Endothelial cell of umbilical vein (primary cell): ENCODE results near the gene MARS1. TPM values are rescaled to one million over a fixed set of nuclear protein-coding genes. Genes with fewer than 3 reads are reported as not detected.

Source experiments
- BruUV-seq: library from RNA; stranded (reverse); fragments of 400-500 nt; replicated peaks from 2 replicates; lab custom pipeline; 2021; lab: Mats Ljungman, UMichigan
- CTCF ChIA-PET: fragments of 300-600, 350-600 bp; sonication (Branson Sonifier 250); formaldehyde crosslinking; loops from one replicate; lab custom pipeline; 2021; ENCODE audit warnings: antibody characterized with exemption, inconsistent platforms; lab: Charles Lee
- POLR2A ChIA-PET: fragments of 300-600, 350-600 bp; sonication (Branson Sonifier 250); formaldehyde crosslinking; loops from one replicate; lab custom pipeline; 2021; ENCODE audit warnings: antibody characterized with exemption, inconsistent platforms; lab: Charles Lee
- DNase-seq: peaks from one replicate; pipeline ENCODE4 v3.0.0-alpha.2; 2011; ENCODE audit warnings: low read depth, low spot score
- FAIRE-seq: peaks from 2 replicates; lab custom pipeline; 2011; peaks lifted over from hg19 to GRCh38; lab: Jason Lieb, UNC
- H2AFZ ChIP-seq: 2 replicates; pipeline ENCODE4 v1.6.0; 2012; ENCODE audit warnings: low read depth, low read length, control low read depth, inconsistent platforms
- H3K27ac ChIP-seq: 2 replicates; pipeline ENCODE4 v1.5.1; 2011; ENCODE audit warnings: low read depth, mild to moderate bottlenecking, control low read depth, low read length, moderate library complexity; ENCODE audit not compliant: insufficient read depth
- H3K27me3 ChIP-seq, 2 experiments: 2 replicates each; pipeline versions ENCODE4 v1.6.0 to v1.6.1; 2011; ENCODE audit warnings: low read length in 2 of 2, mixed read lengths in 1 of 2; ENCODE audit not compliant: control insufficient read depth in 2 of 2, insufficient read depth in 2 of 2
- H3K36me3 ChIP-seq, 2 experiments: 2 replicates in 1 of 2; 3 replicates in 1 of 2; pipeline ENCODE4 v1.5.1; 2011; ENCODE audit warnings: low read length in 2 of 2, mild to moderate bottlenecking in 1 of 2, moderate library complexity in 1 of 2; ENCODE audit not compliant: control insufficient read depth in 2 of 2, insufficient read depth in 2 of 2; ENCODE audit errors: extremely low read depth in 1 of 2
- H3K4me1 ChIP-seq: 3 replicates; pipeline ENCODE4 v1.5.1; 2011; ENCODE audit warnings: mild to moderate bottlenecking, low read length; ENCODE audit not compliant: control insufficient read depth, insufficient read depth; ENCODE audit errors: extremely low read depth
- H3K4me2 ChIP-seq: 2 replicates; pipeline ENCODE4 v1.6.1; 2011; ENCODE audit warnings: low read length, control low read depth, mixed read lengths; ENCODE audit not compliant: insufficient read depth
- H3K4me3 ChIP-seq, 3 experiments: fragments of 200-600 bp in 1 of 3; sonication (generic), shearing (Covaris generic) in 1 of 3; replicated peaks in 1 of 3; 2 replicates each; pipeline ENCODE4 v1.5.1; 2011 to 2016; ENCODE audit warnings: control low read depth in 3 of 3, low read length in 3 of 3, mild to moderate bottlenecking in 2 of 3, inconsistent platforms in 1 of 3, low read depth in 1 of 3, moderate library complexity in 1 of 3; ENCODE audit not compliant: insufficient read depth in 1 of 3
- H3K79me2 ChIP-seq: 2 replicates; pipeline ENCODE4 v1.6.0; 2012; ENCODE audit warnings: low read length, inconsistent platforms; ENCODE audit not compliant: control insufficient read depth, insufficient read depth
- H3K9ac ChIP-seq: replicated peaks from 2 replicates; pipeline ENCODE3; 2011; ENCODE audit warnings: low read length, control low read depth; ENCODE audit not compliant: insufficient read depth; ENCODE audit errors: extremely low read depth
- H3K9me1 ChIP-seq: replicated peaks from 3 replicates; pipeline ENCODE4 v1.6.0; 2011; ENCODE audit warnings: mild to moderate bottlenecking, low read length; ENCODE audit not compliant: control insufficient read depth, insufficient read depth; ENCODE audit errors: extremely low read depth
- H3K9me3 ChIP-seq: replicated peaks from 2 replicates; pipeline ENCODE4 v1.5.1; 2012; ENCODE audit warnings: low read length, inconsistent platforms; ENCODE audit not compliant: control insufficient read depth, insufficient read depth
- H4K20me1 ChIP-seq: replicated peaks from 2 replicates; pipeline ENCODE3; 2011; ENCODE audit warnings: mild to moderate bottlenecking, low read length; ENCODE audit not compliant: control insufficient read depth, insufficient read depth; ENCODE audit errors: extremely low read depth
- CTCF ChIP-seq, 2 donors: IDR thresholded peaks; 1 replicate in 1 of 2; 2 replicates in 1 of 2; pipeline ENCODE4 v1.5.1; 2011; ENCODE audit warnings: low read length in 2 of 2, mild to moderate bottlenecking in 2 of 2, moderate library complexity in 2 of 2, control low read depth in 1 of 2, inconsistent platforms in 1 of 2, low read depth in 1 of 2; ENCODE audit not compliant: insufficient read depth in 1 of 2; ENCODE audit errors: extremely low read depth in 1 of 2
- FOS ChIP-seq: IDR thresholded peaks from 2 replicates; pipeline ENCODE4 v1.6.1; 2011; ENCODE audit warnings: mild to moderate bottlenecking, low read length, moderate library complexity, borderline replicate concordance; ENCODE audit not compliant: insufficient read depth
- GATA2 ChIP-seq: IDR thresholded peaks from 2 replicates; pipeline ENCODE4 v1.7.0; 2011; ENCODE audit warnings: low read depth, mild to moderate bottlenecking, moderate library complexity, mixed read lengths, low read length; ENCODE audit not compliant: insufficient read length, insufficient read depth
- MAX ChIP-seq: IDR thresholded peaks from 2 replicates; pipeline ENCODE4 v1.6.1; 2011; ENCODE audit not compliant: insufficient read depth, insufficient read length
- POLR2A ChIP-seq: IDR thresholded peaks from 2 replicates; pipeline ENCODE4 v1.6.1; 2012; ENCODE audit warnings: low read depth, mild to moderate bottlenecking, control low read depth, low read length
- dilution Hi-C: fragments of 300-500 bp; cut with MboI; formaldehyde crosslinking; loops from one replicate; pipeline ENCODE4 v1.15.0; 2019; ENCODE audit warnings: low sequenced_read_pairs; ENCODE audit not compliant: extremely low pct_ligation_motif_present
- intact Hi-C: fragments of 100-400 bp; cut with micrococcal nuclease; formaldehyde crosslinking; loops from one replicate; pipeline ENCODE4 v1.10.0; 2022
- polyA plus RNA-seq, 4 experiments: library from polyadenylated mRNA; depleted of rRNA in 3 of 4; stranded (reverse) in 3 of 4; unstranded in 1 of 4; fragments of >200 nt; gene quantifications; 2 replicates each; pipeline versions ENCODE4 v1.2.1 to v1.2.3, GENCODE V29; 2011 to 2012; ENCODE audit warnings: missing spikeins in 1 of 4
- total RNA-seq: library from RNA; stranded (reverse); gene quantifications from 2 replicates; pipeline ENCODE4 v1.2.3, GENCODE V29; 2021

MARS1 gene
- total and polyA plus RNA-seq, 2 donors (not counting 3 experiments of a cell fraction or from before 2014, with no cell fraction given): 118 to 212 TPM

GRCh38 chr12:57496822-57497221, 9.0 kb downstream of the MARS1 start:
- Histone ChIP-seq H3K27ac (no peak overlapping the region), H3K79me2 (no peaks in the 10 kb centered on the region), H4K20me1 (no peaks in the 10 kb centered on the region), H3K4me3 (no peak overlapping the region), H2AFZ (no peak overlapping the region), H3K9me1 (no peaks in the 10 kb centered on the region), H3K36me3 (peaks cover 26 to 28% of the 10 kb centered on the region in 2 experiments), H3K9ac (no peak overlapping the region), H3K27me3 (no peaks in the 10 kb centered on the region), H3K4me2 (no peak overlapping the region), H3K9me3 (no peaks in the 10 kb centered on the region), H3K4me1 (no peaks in the 10 kb centered on the region)
- POLR2A ChIA-PET: no interaction called here
- BruUV-seq: no TSS peak
- CTCF ChIA-PET: interaction anchor here (1.0 kb wide), 2 partner anchors 8 to 38 kb away, joined by 3 read pairs; partner anchors contain the start of gene GLI1
- TF ChIP-seq FOS: no peak
- DNase-seq: no peak
- dilution Hi-C loops (no loop called here), intact Hi-C loops (no loop called here)
- no peak for FAIRE-seq

- Histone ChIP-seq H3K36me3 (peaks cover 29 to 32% of the 10 kb centered on the region in 2 experiments), H3K9me1 (no peaks in the 10 kb centered on the region), H2AFZ (no peak overlapping the region), H4K20me1 (no peaks in the 10 kb centered on the region), H3K4me1 (no peaks in the 10 kb centered on the region), H3K4me2 (no peak overlapping the region), H3K27me3 (no peaks in the 10 kb centered on the region), H3K27ac (no peak overlapping the region), H3K9ac (no peak overlapping the region), H3K9me3 (no peaks in the 10 kb centered on the region), H3K4me3 (no peak overlapping the region), H3K79me2 (no peaks in the 10 kb centered on the region)
- dilution Hi-C loops: no loop called here
- intact Hi-C loops: no loop called here
- no TSS peak for BruUV-seq
- no peak for TF ChIP-seq CTCF (IDR thresholded peaks at IDR 0.05; ENCODE audit: extremely low read depth in 1 of 2, insufficient read depth in 1 of 2, low read depth in 1 of 2, low read length in 2 of 2)
- TF ChIP-seq MAX: no peak
- TF ChIP-seq POLR2A: peak; percentile 35
- no peak for TF ChIP-seq FOS
- no peak for TF ChIP-seq GATA2
- CTCF ChIA-PET: interaction anchor here (1.0 kb wide), 2 partner anchors 9 to 38 kb away, joined by 3 read pairs; partner anchors contain the start of gene GLI1
- POLR2A ChIA-PET: no interaction called here
- no peak for FAIRE-seq
- DNase-seq: no peak
Measured at GRCh38 chr12:57497223-57498131, 9.6 kb downstream of the MARS1 start.
